Left lung (tissue), 10 donors: ENCODE results near the gene TMEM181. TPM values are rescaled to one million over a fixed set of nuclear protein-coding genes. Genes with fewer than 3 reads are reported as not detected.
"Not testable (repeated sequence)": the region's sequence is repeated elsewhere in the genome, so short reads cannot be mapped to it uniquely, and the experiment has no call there.

Source experiments
- ATAC-seq: fragments of 200-7000 bp; cut with Tn5 transposase; one replicate; pipeline ENCODE4 v1.9.1; 2020; ENCODE audit warnings: moderate library complexity
- DNase-seq, 4 donors: peaks; one replicate each; pipeline ENCODE4 v3.0.0-alpha.2; 2013 to 2020
- H3K27ac ChIP-seq, 2 donors: fragments of 200-600 bp; sonication (generic) in 1 of 2; one replicate each; pipeline versions ENCODE4 v1.5.0 to v1.8.0; 2020 to 2021
- H3K27me3 ChIP-seq, 2 donors: fragments of 200-600 bp; sonication (generic) in 1 of 2; one replicate each; pipeline versions ENCODE4 v1.5.0 to v1.8.0; 2020 to 2021
- H3K36me3 ChIP-seq, 2 donors: fragments of 200-600 bp; sonication (generic) in 1 of 2; one replicate each; pipeline versions ENCODE4 v1.5.0 to v1.8.0; 2020 to 2021
- H3K4me1 ChIP-seq, 2 donors: fragments of 200-600 bp; one replicate each; pipeline ENCODE4 v1.8.0; 2021
- H3K4me3 ChIP-seq, 2 donors: fragments of 200-600 bp; sonication (generic) in 1 of 2; one replicate each; pipeline versions ENCODE4 v1.5.0 to v1.8.0; 2020 to 2021; ENCODE audit warnings: mild to moderate bottlenecking in 1 of 2
- H3K9me3 ChIP-seq, 2 donors: fragments of 200-600 bp; sonication (generic) in 1 of 2; one replicate each; pipeline versions ENCODE4 v1.5.0 to v1.8.0; 2020 to 2021
- intact Hi-C, 2 donors: fragments of 100-400 bp; cut with DNase I; formaldehyde crosslinking; loops; one replicate each; pipeline versions ENCODE4 v1.11.2 to v1.14.2; 2022
- polyA plus RNA-seq, 6 donors: library from polyadenylated mRNA; unstranded; fragments of 120-200 nt; gene quantifications; one replicate each; pipeline ENCODE4 v1.2.1, GENCODE V29; 2013; ENCODE audit not compliant: insufficient read length in 6 of 6
- total RNA-seq, 2 donors: library from RNA; stranded (reverse); fragmentation: NEBNext Ultra II Directional; extraction: Animal tissue kit (Norgen Biotek cat#: 25700); gene quantifications; one replicate each; pipeline ENCODE4 v1.2.1, GENCODE V29; 2021
- TF ChIP-seq, protein P1 (sequence below), 2 donors: fragments of 200-600 bp; sonication (generic) in 1 of 2; IDR thresholded peaks; one replicate each; pipeline versions ENCODE4 v1.5.0 to v1.8.0; 2021; ENCODE audit warnings: antibody characterized with exemption in 2 of 2
- donor health status: DM: no; HTN: yes; CAD: no.
- donor health status: DM: no; HTN: no; CAD: no.

The TMEM181 gene
- total and polyA plus RNA-seq, 8 donors = 29.9 to 37.0 (median 31.4) TPM

DNA sequence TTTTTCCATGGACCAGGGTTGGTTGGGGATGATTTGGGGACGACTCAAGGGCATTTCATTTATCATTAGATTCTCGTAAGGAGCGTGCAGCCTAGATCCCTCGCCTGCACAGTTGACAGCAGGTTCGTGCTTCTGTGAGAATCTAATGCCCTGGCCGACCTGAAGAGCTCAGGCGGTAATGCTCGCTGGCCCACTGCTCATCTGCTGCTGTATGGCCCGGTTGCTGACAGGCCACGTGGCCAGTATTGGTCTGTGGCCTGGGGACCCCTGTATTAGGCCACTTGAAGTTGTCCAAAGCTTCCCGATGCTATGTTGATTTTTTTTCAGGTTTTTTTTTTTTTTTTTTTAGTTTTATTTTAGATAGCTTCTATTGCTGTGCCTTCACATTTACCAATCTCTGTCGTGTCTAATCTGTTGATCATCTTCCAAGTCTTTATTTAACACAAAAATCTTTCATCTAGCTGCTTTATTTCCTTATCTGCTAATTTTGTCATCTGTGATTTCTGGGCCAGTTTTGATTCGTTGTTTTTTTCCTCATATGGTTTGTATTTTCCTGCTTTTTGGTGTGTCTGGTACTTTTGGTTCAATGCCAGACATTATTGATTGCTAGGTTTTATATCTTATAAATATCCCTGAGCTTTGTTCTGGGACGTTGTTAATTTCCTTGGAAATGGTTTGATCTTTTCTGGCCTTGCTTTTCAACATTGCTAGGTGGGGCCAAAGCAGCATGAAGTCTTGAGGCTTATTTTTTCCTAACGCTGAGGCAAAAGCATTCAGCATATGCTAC lies 43.6 kb downstream of the TMEM181 start:
- intact Hi-C loops = loop anchor here in 1 of 2 donors (10.0 kb wide), 1 partner anchor 379 kb away; no protein-coding TSS in a partner anchor
- TF ChIP-seq, protein P1, sequence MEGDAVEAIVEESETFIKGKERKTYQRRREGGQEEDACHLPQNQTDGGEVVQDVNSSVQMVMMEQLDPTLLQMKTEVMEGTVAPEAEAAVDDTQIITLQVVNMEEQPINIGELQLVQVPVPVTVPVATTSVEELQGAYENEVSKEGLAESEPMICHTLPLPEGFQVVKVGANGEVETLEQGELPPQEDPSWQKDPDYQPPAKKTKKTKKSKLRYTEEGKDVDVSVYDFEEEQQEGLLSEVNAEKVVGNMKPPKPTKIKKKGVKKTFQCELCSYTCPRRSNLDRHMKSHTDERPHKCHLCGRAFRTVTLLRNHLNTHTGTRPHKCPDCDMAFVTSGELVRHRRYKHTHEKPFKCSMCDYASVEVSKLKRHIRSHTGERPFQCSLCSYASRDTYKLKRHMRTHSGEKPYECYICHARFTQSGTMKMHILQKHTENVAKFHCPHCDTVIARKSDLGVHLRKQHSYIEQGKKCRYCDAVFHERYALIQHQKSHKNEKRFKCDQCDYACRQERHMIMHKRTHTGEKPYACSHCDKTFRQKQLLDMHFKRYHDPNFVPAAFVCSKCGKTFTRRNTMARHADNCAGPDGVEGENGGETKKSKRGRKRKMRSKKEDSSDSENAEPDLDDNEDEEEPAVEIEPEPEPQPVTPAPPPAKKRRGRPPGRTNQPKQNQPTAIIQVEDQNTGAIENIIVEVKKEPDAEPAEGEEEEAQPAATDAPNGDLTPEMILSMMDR (IDR thresholded peaks at IDR 0.05) = no peak

DNA sequence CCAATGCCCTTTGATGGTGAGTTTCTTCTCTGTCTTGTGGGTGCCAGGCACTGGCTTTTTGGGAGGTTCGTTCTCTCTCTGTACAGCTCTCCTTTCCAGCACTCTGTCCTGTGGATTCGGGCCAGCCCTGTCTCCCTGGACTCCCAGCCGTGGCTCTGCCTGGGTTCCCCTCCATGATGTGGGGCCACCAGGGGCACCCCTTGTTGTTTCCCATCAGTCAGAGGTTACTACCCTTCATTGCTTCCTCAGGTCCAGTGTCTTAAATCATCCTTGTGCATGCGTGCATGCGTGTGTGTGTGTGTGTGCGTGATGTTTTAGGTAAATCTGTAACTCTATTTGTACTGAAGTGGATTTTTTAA lies 44.1 kb downstream of the TMEM181 start:
- no peak for ATAC-seq
- intact Hi-C loops = loop anchor here in 1 of 2 donors (10.0 kb wide), 1 partner anchor 379 kb away; no protein-coding TSS in a partner anchor
- TF ChIP-seq, protein P1 (IDR thresholded peaks at IDR 0.05) = no peak

More for the DNA sequence above, 43.6 kb downstream of the TMEM181 start:
- Histone ChIP-seq H3K4me3 (no peak overlapping the region), H3K4me1 (no peaks in the 10 kb centered on the region), H3K9me3 (no peaks in the 10 kb centered on the region), H3K27me3 (no peaks in the 10 kb centered on the region), H3K27ac (no peak overlapping the region), H3K36me3 (peaks cover 0 to 76% of the 10 kb centered on the region in 2 donors)
- DNase-seq = no peak
- ATAC-seq = no peak

DNA sequence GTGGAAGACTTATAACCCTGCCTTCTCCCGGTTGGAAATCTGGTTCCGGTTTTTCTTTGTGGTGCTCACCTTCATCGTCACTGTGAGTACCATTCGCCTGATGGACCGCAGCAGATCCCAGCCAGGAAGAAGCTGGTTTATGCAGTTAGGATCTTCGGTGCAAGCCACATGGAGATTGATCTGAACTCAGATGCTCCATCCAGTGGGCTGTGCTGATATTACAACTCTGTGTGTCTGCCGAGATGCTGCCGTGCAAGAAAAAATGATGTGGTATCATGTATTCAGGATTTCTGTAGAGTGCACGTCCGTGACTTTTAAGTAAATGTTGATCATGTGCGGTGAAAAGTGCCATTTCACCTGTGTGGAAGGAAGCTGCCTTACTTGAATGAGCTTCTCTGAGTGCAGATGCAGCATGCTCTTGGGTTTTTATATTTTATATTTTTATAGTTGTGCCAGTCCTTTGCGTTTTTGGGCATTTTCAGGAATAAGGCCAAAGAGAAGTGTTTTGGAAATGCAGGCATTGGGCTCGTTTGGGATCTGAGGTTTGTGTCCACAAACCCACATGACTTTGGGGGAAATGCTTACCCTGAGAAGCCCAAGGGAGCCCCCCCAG lies 45.5 kb downstream of the TMEM181 start:
- no peak overlapping the region for H3K27ac ChIP-seq
- H3K4me1 ChIP-seq = no peaks in the 10 kb centered on the region
- no peaks in the 10 kb centered on the region for H3K9me3 ChIP-seq
- H3K36me3 ChIP-seq = peaks cover 0 to 76% of the 10 kb centered on the region in 2 donors
- ATAC-seq (peak; percentile 90), DNase-seq (peak in 2 of 4 donors; percentile 44 to 72)
- TF ChIP-seq, protein P1 (IDR thresholded peaks at IDR 0.05) = peak; percentile 45 to 56
- no peak overlapping the region for H3K4me3 ChIP-seq
- intact Hi-C loops = loop anchor here in 1 of 2 donors (10.0 kb wide), 1 partner anchor 381 kb away; no protein-coding TSS in a partner anchor
- no peaks in the 10 kb centered on the region for H3K27me3 ChIP-seq

More for the DNA sequence above, 44.1 kb downstream of the TMEM181 start:
- Histone ChIP-seq H3K27ac (no peak overlapping the region), H3K4me1 (no peaks in the 10 kb centered on the region), H3K27me3 (no peaks in the 10 kb centered on the region), H3K9me3 (no peaks in the 10 kb centered on the region), H3K36me3 (peaks cover 0 to 76% of the 10 kb centered on the region in 2 donors), H3K4me3 (no peak overlapping the region)
- DNase-seq = no peak

DNA sequence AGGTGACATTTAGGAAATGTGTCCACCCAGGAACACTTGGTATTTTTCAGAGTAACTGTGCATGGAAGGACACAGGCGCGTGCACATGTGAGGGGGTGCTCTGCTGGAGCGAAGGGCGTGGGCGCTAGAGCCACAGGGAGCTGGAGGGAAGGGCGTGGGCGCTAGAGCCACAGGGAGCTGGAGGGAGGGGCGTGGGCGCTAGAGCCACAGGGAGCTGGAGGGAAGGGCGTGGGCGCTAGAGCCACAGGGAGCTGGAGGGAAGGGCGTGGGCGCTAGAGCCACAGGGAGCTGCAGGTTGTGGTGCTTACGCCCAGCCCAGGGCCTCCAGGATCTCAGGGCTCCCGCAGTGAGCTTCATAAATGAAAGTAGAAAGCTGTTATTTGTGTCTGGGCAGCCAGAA lies 46.1 kb downstream of the TMEM181 start:
- intact Hi-C loops = loop anchor here in 1 of 2 donors (10.0 kb wide), 1 partner anchor 381 kb away; no protein-coding TSS in a partner anchor
- not testable (repeated sequence) for H3K27me3 ChIP-seq, DNase-seq, H3K4me3 ChIP-seq, ATAC-seq, H3K27ac ChIP-seq, H3K9me3 ChIP-seq, H3K4me1 ChIP-seq
- peaks cover 0 to 76% of the 10 kb centered on the region in 2 donors for H3K36me3 ChIP-seq

DNA sequence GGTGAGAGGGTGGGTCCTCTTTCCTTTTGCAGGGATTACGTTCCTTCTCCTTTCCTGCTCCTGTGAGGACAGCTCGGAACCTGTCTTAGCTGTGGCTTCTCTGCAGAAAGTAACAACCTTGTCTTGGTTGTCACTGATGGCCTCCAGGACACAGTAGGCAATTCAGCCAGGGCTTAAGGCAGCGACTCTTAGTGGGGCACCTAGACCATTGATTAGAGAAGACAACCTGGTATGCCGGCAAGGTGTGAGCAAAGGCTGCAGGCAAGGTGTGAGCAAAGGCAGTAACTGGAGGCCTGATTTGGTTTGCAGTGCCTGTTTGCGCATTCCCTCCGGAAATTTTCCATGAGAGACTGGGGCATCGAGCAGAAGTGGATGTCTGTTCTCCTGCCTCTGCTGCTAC lies 47.0 kb downstream of the TMEM181 start:
- DNase-seq (no peak), ATAC-seq (no peak)
- H3K36me3 ChIP-seq = peaks cover 0 to 76% of the 10 kb centered on the region in 2 donors
- H3K9me3 ChIP-seq = no peaks in the 10 kb centered on the region
- H3K4me1 ChIP-seq = peaks cover 0 to 3% of the 10 kb centered on the region in 2 donors
- TF ChIP-seq, protein P1 (IDR thresholded peaks at IDR 0.05) = no peak
- H3K27me3 ChIP-seq = no peaks in the 10 kb centered on the region
- no peak overlapping the region for H3K27ac ChIP-seq
- H3K4me3 ChIP-seq = no peak overlapping the region
- intact Hi-C loops = loop anchor here in 1 of 2 donors (10.0 kb wide), 1 partner anchor 382 kb away; no protein-coding TSS in a partner anchor
